ENCODE results near the gene GPC3.

GPC3 gene

DNA sequence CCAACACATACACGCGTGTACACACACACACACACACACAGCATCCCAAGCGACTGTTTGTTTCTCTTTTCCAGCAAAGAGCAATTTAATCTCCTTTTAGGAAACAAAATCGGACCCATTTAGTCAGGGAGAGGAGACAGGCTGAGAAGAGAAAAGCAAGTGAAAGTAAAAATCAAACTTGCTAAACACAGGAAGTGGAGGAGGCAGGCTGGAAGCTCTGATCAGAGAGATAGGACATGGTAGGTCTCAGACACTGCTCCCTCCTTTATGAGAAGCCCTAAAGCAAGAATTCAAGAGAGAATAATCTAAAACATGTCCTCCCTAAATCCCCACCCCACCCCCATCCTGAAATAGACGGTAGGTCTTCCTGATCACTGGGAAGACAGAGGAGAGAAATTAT is 62.3 kb downstream of the GPC3 start:
- Histone ChIP-seq H3K56ac (ENCODE audit: low read length) (no peak overlapping the region), H3K79me1 (ENCODE audit: low read length) (no peaks in the 10 kb centered on the region), H2AK5ac (ENCODE audit: low read length) (no peak overlapping the region), H3K36me3 (ENCODE audit: control insufficient read depth, insufficient read depth, low read length) (no peaks in the 10 kb centered on the region), H3K4me1 (ENCODE audit: control insufficient read depth, low read depth, low read length) (no peaks in the 10 kb centered on the region), H3K18ac (ENCODE audit: low read length) (no peak overlapping the region), H3K9ac (ENCODE audit: low read length) (no peak overlapping the region), H2BK5ac (ENCODE audit: low read length) (no peak overlapping the region), H3K79me2 (ENCODE audit: control insufficient read depth, insufficient read depth, low read length) (no peaks in the 10 kb centered on the region), H4K5ac (ENCODE audit: low read length) (no peak overlapping the region), H4K8ac (ENCODE audit: low read depth, low read length) (no peak overlapping the region), H3K27ac (ENCODE audit: low read depth, low read length) (no peak overlapping the region), H3K27me3 (ENCODE audit: insufficient read depth, low read length, poor library complexity) (no peaks in the 10 kb centered on the region), H2BK15ac (replicated peaks; ENCODE audit: low read depth) (no peak overlapping the region), H3K4ac (ENCODE audit: low read depth, low read length) (no peak overlapping the region), H3K23ac (ENCODE audit: low read length) (no peak overlapping the region), H3K4me2 (ENCODE audit: low read length) (no peak overlapping the region), H3K4me3 (ENCODE audit: low read length) (no peak overlapping the region), H2BK120ac (ENCODE audit: low read depth, low read length) (no peak overlapping the region)
- no CpG with 5 or more reads among the region's 5 CpGs for WGBS (ENCODE audit: extremely low coverage, insufficient coverage, low lambda C conversion rate)
- peak; percentile 15 for DNase-seq

DNA sequence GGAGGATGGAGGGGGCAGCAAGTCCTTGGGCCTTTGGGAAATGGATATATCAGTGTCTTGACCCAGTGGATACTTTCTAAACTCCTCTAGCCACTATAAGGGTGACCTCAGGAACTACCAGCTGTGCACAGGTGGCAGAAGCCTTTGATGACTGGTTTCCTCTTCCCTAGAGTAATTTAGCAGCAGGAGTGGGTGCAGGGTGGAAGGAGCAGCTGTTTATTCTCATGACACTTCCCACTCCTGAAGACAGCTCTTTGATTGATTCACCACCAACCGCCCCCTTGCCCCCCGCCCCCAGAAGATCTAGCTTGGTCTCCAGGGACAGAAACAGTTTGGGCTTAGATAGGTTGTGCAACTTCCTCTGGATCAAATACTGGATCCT is 63.0 kb downstream of the GPC3 start:
- Histone ChIP-seq H3K4me1 (ENCODE audit: control insufficient read depth, low read depth, low read length) (no peaks in the 10 kb centered on the region), H2BK15ac (replicated peaks; ENCODE audit: low read depth) (no peak overlapping the region), H3K36me3 (ENCODE audit: control insufficient read depth, insufficient read depth, low read length) (no peaks in the 10 kb centered on the region), H4K5ac (ENCODE audit: low read length) (no peak overlapping the region), H3K56ac (ENCODE audit: low read length) (no peak overlapping the region), H2BK120ac (ENCODE audit: low read depth, low read length) (no peak overlapping the region), H3K4me3 (ENCODE audit: low read length) (no peak overlapping the region), H3K27me3 (ENCODE audit: insufficient read depth, low read length, poor library complexity) (no peaks in the 10 kb centered on the region), H3K23ac (ENCODE audit: low read length) (no peak overlapping the region), H3K4me2 (ENCODE audit: low read length) (no peak overlapping the region), H2BK5ac (ENCODE audit: low read length) (no peak overlapping the region), H3K9ac (ENCODE audit: low read length) (no peak overlapping the region), H4K8ac (ENCODE audit: low read depth, low read length) (no peak overlapping the region), H3K27ac (ENCODE audit: low read depth, low read length) (no peak overlapping the region), H3K79me2 (ENCODE audit: control insufficient read depth, insufficient read depth, low read length) (no peaks in the 10 kb centered on the region), H3K79me1 (ENCODE audit: low read length) (no peaks in the 10 kb centered on the region), H3K18ac (ENCODE audit: low read length) (no peak overlapping the region), H2AK5ac (ENCODE audit: low read length) (no peak overlapping the region), H3K4ac (ENCODE audit: low read depth, low read length) (no peak overlapping the region)
- DNase-seq, result no peak
- WGBS (ENCODE audit: extremely low coverage, insufficient coverage, low lambda C conversion rate), result no CpG with 5 or more reads among the region's 2 CpGs

DNA sequence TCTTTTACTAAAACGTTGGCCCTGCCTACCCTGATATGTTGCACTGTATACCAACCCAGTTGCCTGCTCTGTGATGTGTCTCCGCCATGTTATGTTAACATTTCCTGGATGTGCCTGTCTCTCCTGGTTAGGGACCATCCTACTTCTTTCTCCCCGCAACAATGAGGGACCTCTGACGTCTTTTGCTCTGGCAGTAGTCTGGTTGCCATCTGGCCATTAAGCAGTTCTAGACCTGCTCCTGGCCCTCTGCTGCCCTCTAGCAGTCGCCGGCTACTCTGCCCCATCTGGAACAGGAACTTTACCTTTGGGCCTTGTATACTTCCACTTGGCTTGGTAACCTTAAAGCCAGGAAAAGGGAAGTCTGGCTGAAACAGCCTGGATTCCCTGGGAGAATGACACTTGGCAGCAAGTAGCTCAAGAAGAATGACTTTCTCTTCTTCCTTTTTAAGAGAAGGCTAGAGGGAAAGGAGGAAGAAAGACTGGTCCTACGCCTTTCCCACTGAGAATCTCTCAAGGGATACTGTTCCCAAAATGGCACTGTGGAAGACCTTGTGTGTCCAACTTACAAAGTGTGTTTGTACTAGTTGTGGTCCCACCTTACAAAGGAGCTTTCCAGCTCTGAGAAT is 63.5 kb downstream of the GPC3 start:
- H3K79me1 ChIP-seq (ENCODE audit: low read length), result no peaks in the 10 kb centered on the region
- no peak overlapping the region for H2BK5ac ChIP-seq (ENCODE audit: low read length)
- H3K27me3 ChIP-seq (ENCODE audit: insufficient read depth, low read length, poor library complexity), result no peaks in the 10 kb centered on the region
- H3K27ac ChIP-seq (ENCODE audit: low read depth, low read length), result no peak overlapping the region
- peak; percentile 88 for DNase-seq
- H3K56ac ChIP-seq (ENCODE audit: low read length), result no peak overlapping the region
- no peaks in the 10 kb centered on the region for H3K36me3 ChIP-seq (ENCODE audit: control insufficient read depth, insufficient read depth, low read length)
- H3K79me2 ChIP-seq (ENCODE audit: control insufficient read depth, insufficient read depth, low read length), result no peaks in the 10 kb centered on the region
- WGBS (ENCODE audit: extremely low coverage, insufficient coverage, low lambda C conversion rate), result no CpG with 5 or more reads among the region's 7 CpGs
- no peaks in the 10 kb centered on the region for H3K4me1 ChIP-seq (ENCODE audit: control insufficient read depth, low read depth, low read length)
- H2BK15ac ChIP-seq (replicated peaks; ENCODE audit: low read depth), result no peak overlapping the region
- H3K4me3 ChIP-seq (ENCODE audit: low read length), result no peak overlapping the region
- H3K18ac ChIP-seq (ENCODE audit: low read length), result no peak overlapping the region
- H3K9ac ChIP-seq (ENCODE audit: low read length), result no peak overlapping the region
- no peak overlapping the region for H4K5ac ChIP-seq (ENCODE audit: low read length)
- no peak overlapping the region for H4K8ac ChIP-seq (ENCODE audit: low read depth, low read length)
- H3K23ac ChIP-seq (ENCODE audit: low read length), result no peak overlapping the region
- H2BK120ac ChIP-seq (ENCODE audit: low read depth, low read length), result no peak overlapping the region
- no peak overlapping the region for H2AK5ac ChIP-seq (ENCODE audit: low read length)
- no peak overlapping the region for H3K4me2 ChIP-seq (ENCODE audit: low read length)
- no peak overlapping the region for H3K4ac ChIP-seq (ENCODE audit: low read depth, low read length)

DNA sequence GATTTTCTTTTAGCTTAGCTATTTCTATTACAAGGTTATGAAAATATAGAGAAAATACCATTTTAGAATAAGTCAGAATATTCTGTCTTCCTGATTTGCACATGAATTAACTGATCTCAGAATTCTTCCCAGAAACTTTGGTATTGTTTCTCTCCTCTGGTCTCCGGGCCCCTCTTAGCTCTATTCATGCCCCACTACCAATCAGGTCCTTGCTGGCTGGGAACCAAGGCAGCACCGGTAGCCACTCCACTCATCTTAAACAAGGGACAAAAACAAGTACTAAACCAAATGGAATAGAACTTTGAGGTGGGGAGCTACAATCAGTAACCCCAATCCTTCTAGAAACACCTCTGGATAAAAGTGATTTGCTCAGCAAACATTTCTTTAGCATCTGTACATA is 64.3 kb downstream of the GPC3 start:
- no peak overlapping the region for H3K27ac ChIP-seq (ENCODE audit: low read depth, low read length)
- H3K4me3 ChIP-seq (ENCODE audit: low read length), result no peak overlapping the region
- H3K4me2 ChIP-seq (ENCODE audit: low read length), result no peak overlapping the region
- no peak overlapping the region for H4K8ac ChIP-seq (ENCODE audit: low read depth, low read length)
- H3K4me1 ChIP-seq (ENCODE audit: control insufficient read depth, low read depth, low read length), result no peaks in the 10 kb centered on the region
- WGBS (ENCODE audit: extremely low coverage, insufficient coverage, low lambda C conversion rate), result no CpG with 5 or more reads among the region's 2 CpGs
- H3K9ac ChIP-seq (ENCODE audit: low read length), result no peak overlapping the region
- DNase-seq, result no peak
- no peak overlapping the region for H2AK5ac ChIP-seq (ENCODE audit: low read length)
- no peaks in the 10 kb centered on the region for H3K79me1 ChIP-seq (ENCODE audit: low read length)
- no peak overlapping the region for H3K56ac ChIP-seq (ENCODE audit: low read length)
- no peak overlapping the region for H2BK15ac ChIP-seq (replicated peaks; ENCODE audit: low read depth)
- H4K5ac ChIP-seq (ENCODE audit: low read length), result no peak overlapping the region
- no peak overlapping the region for H3K18ac ChIP-seq (ENCODE audit: low read length)
- H3K36me3 ChIP-seq (ENCODE audit: control insufficient read depth, insufficient read depth, low read length), result no peaks in the 10 kb centered on the region
- H2BK120ac ChIP-seq (ENCODE audit: low read depth, low read length), result no peak overlapping the region
- H3K27me3 ChIP-seq (ENCODE audit: insufficient read depth, low read length, poor library complexity), result no peaks in the 10 kb centered on the region
- H3K23ac ChIP-seq (ENCODE audit: low read length), result no peak overlapping the region
- no peak overlapping the region for H3K4ac ChIP-seq (ENCODE audit: low read depth, low read length)
- no peak overlapping the region for H2BK5ac ChIP-seq (ENCODE audit: low read length)
- H3K79me2 ChIP-seq (ENCODE audit: control insufficient read depth, insufficient read depth, low read length), result no peaks in the 10 kb centered on the region

DNA sequence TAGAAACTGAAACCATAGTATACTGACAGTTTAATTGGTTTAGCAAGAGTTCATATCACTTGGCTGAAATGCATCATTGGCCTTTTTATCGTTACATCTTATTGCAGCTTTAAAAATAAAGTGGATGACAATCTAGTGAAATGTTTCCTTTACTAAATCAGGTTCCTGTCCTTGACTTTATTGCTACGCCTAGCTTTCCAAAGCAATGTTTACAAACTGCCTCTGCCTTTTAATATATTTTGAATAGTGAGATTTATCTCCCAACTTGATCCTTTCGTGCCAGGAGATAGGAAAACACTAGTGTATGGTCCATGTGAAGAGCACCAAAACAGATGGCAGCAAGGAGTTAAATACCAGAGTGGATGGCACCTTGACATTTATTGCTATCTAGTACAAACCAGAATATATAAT is 67.0 kb downstream of the GPC3 start:
- no peak overlapping the region for H3K4me2 ChIP-seq (ENCODE audit: low read length)

More for the DNA sequence above, 67.0 kb downstream of the GPC3 start:
- DNase-seq, result no peak
- no peak overlapping the region for H3K56ac ChIP-seq (ENCODE audit: low read length)
- no peak overlapping the region for H3K9ac ChIP-seq (ENCODE audit: low read length)
- no peaks in the 10 kb centered on the region for H3K27me3 ChIP-seq (ENCODE audit: insufficient read depth, low read length, poor library complexity)
- H3K4me3 ChIP-seq (ENCODE audit: low read length), result no peak overlapping the region
- H3K79me1 ChIP-seq (ENCODE audit: low read length), result no peaks in the 10 kb centered on the region
- no peak overlapping the region for H3K27ac ChIP-seq (ENCODE audit: low read depth, low read length)
- no CpG with 5 or more reads among the region's 3 CpGs for WGBS (ENCODE audit: extremely low coverage, insufficient coverage, low lambda C conversion rate)
- no peak overlapping the region for H3K23ac ChIP-seq (ENCODE audit: low read length)
- no peak overlapping the region for H4K5ac ChIP-seq (ENCODE audit: low read length)
- H4K8ac ChIP-seq (ENCODE audit: low read depth, low read length), result no peak overlapping the region
- no peaks in the 10 kb centered on the region for H3K4me1 ChIP-seq (ENCODE audit: control insufficient read depth, low read depth, low read length)
- no peak overlapping the region for H2BK5ac ChIP-seq (ENCODE audit: low read length)
- no peaks in the 10 kb centered on the region for H3K79me2 ChIP-seq (ENCODE audit: control insufficient read depth, insufficient read depth, low read length)
- H2BK120ac ChIP-seq (ENCODE audit: low read depth, low read length), result no peak overlapping the region
- no peak overlapping the region for H2AK5ac ChIP-seq (ENCODE audit: low read length)
- H3K4ac ChIP-seq (ENCODE audit: low read depth, low read length), result no peak overlapping the region
- no peaks in the 10 kb centered on the region for H3K36me3 ChIP-seq (ENCODE audit: control insufficient read depth, insufficient read depth, low read length)
- no peak overlapping the region for H2BK15ac ChIP-seq (replicated peaks; ENCODE audit: low read depth)
- H3K18ac ChIP-seq (ENCODE audit: low read length), result no peak overlapping the region

Measured in mesendoderm (in vitro differentiated cells).